Tibial nerve (tissue), 4 donors: ENCODE results near the gene CYP2D6.

ENCODE experiments used
- EP300 ChIP-seq, 2 donors: sonication (generic); formaldehyde crosslinking; IDR thresholded peaks; one replicate each; pipeline ENCODE4 v1.6.1; 2017; ENCODE audit warnings: antibody characterized with exemption in 2 of 2, mild to moderate bottlenecking in 1 of 2
- POLR2A ChIP-seq, 2 donors: fragments of 450-650 bp; IDR thresholded peaks; one replicate each; pipeline ENCODE4 v1.6.1; 2017; ENCODE audit warnings: antibody characterized with exemption in 2 of 2, mild to moderate bottlenecking in 2 of 2, moderate library complexity in 2 of 2
- TF ChIP-seq, protein P1 (sequence below), 5 experiments: fragments of 200-600 bp in 3 of 5; fragments of 450-650 bp in 2 of 5; sonication (generic) in 3 of 5; IDR thresholded peaks; one replicate each; pipeline ENCODE4 v1.5.1; 2016 to 2019; ENCODE audit warnings: antibody characterized with exemption in 5 of 5, mild to moderate bottlenecking in 3 of 5, moderate library complexity in 2 of 5

DNA sequence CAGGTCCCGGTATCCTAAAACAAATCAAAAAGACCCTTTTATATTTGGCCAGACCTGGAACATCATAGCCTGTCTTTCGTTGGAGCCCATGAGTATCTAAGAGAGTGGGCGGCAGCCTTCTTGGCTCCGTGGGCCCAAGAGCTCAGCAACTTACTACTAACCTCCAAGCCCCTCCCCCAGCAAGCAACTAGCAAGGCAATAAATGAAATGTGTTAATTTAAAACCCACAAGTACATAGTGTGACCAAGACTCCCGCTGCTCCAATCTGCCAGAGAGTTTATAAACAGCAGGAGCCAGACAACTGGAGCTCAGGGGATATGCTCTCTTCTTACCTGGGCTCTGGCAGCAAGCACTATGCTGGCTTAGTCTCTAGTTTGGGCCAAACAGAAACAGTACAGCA lies 40.8 kb upstream of the CYP2D6 start:
- TF ChIP-seq, protein P1, sequence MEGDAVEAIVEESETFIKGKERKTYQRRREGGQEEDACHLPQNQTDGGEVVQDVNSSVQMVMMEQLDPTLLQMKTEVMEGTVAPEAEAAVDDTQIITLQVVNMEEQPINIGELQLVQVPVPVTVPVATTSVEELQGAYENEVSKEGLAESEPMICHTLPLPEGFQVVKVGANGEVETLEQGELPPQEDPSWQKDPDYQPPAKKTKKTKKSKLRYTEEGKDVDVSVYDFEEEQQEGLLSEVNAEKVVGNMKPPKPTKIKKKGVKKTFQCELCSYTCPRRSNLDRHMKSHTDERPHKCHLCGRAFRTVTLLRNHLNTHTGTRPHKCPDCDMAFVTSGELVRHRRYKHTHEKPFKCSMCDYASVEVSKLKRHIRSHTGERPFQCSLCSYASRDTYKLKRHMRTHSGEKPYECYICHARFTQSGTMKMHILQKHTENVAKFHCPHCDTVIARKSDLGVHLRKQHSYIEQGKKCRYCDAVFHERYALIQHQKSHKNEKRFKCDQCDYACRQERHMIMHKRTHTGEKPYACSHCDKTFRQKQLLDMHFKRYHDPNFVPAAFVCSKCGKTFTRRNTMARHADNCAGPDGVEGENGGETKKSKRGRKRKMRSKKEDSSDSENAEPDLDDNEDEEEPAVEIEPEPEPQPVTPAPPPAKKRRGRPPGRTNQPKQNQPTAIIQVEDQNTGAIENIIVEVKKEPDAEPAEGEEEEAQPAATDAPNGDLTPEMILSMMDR (IDR thresholded peaks at IDR 0.05) = no peak
- TF ChIP-seq POLR2A (IDR thresholded peaks at IDR 0.05) (no peak), EP300 (IDR thresholded peaks at IDR 0.05) (no peak)
